ENCODE results near the gene CREM. TPM values are rescaled to one million over a fixed set of nuclear protein-coding genes. Genes with fewer than 3 reads are reported as not detected.
"Not testable (repeated sequence)": the region's sequence is repeated elsewhere in the genome, so short reads cannot be mapped to it uniquely, and the experiment has no call there.

The CREM gene
- total RNA-seq: 10 to 100 TPM in 5 of 6 donors, 1 to 10 TPM in 1; 5.4 to 35.7 (median 23.1) TPM

DNA sequence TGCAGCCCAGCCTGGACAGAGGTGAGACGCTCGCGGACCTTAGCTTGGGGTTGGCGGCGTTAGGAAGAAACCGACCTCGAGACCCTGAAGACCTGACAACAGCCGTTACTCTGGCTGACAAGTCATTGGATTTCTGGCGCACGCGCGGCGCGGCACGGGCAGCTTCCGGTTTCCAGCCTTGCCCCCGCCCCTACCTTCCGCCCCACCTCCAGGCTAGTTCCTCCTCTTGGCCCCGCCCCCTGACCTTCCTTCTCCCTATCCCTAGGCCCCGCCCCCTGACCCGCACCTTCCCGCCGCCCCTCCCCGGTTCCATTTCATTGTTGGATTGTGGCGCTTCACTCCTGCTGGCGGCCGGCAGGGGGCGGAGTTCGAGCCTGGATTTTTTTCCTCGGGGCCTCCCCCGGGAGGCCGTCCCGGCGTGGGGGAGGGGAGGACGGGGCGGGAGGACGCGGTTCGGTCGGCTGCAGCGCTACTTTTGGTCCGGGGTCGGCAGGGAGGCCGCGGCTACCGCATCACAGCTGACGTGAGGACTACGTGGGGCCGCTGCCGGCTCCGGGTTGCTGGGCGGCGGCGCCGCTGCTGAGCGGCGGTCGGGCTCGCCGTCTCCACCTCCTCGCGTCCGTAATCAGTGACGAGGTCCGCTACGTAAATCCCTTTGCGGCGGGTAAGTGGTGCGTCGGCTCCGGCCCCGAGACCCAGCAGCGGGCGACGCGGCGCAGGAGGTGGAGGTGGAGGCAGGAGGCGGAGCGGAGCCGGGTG, at the start of gene CREM:
Gene CREM, plus strand, starts transcription at position 317 of the 759 bp plus-strand sequence. CDS start 10,990 bp downstream, outside the sequence.
- DNase-seq (peak; percentile 99 to 100), ATAC-seq (ENCODE audit: low FRiP score in 2 of 2) (peak; percentile 97 to 99)
- Histone ChIP-seq H3K4me1 (peaks cover 12 to 38% (median 22%) of the 10 kb centered on the region in 4 donors), H3K27ac (peak within 1 kb of the TSS; percentile 99 to 100 (median 100)), H3K36me3 (no peaks in the 10 kb centered on the region), H3K4me3 (peak within 1 kb of the TSS; percentile 63 to 75 (median 73)), H3K9me3 (no peaks in the 10 kb centered on the region), H3K27me3 (no peaks in the 10 kb centered on the region)
- WGBS, 2 donors: 0 to 1% methylated on average over 28 to 40 of the region's 80 CpGs
- TF ChIP-seq, protein P1, sequence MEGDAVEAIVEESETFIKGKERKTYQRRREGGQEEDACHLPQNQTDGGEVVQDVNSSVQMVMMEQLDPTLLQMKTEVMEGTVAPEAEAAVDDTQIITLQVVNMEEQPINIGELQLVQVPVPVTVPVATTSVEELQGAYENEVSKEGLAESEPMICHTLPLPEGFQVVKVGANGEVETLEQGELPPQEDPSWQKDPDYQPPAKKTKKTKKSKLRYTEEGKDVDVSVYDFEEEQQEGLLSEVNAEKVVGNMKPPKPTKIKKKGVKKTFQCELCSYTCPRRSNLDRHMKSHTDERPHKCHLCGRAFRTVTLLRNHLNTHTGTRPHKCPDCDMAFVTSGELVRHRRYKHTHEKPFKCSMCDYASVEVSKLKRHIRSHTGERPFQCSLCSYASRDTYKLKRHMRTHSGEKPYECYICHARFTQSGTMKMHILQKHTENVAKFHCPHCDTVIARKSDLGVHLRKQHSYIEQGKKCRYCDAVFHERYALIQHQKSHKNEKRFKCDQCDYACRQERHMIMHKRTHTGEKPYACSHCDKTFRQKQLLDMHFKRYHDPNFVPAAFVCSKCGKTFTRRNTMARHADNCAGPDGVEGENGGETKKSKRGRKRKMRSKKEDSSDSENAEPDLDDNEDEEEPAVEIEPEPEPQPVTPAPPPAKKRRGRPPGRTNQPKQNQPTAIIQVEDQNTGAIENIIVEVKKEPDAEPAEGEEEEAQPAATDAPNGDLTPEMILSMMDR (IDR thresholded peaks at IDR 0.05): peak; percentile 93 to 97 (median 94)
- TF ChIP-seq POLR2A (IDR thresholded peaks at IDR 0.05): peak in 3 of 4 donors; percentile 96 to 100 (median 98)
- TF ChIP-seq POLR2AphosphoS5 (IDR thresholded peaks at IDR 0.05): peak; percentile 98 to 100
- peak in 3 of 4 donors; percentile 49 to 89 (median 76) for TF ChIP-seq EP300 (IDR thresholded peaks at IDR 0.05)

DNA sequence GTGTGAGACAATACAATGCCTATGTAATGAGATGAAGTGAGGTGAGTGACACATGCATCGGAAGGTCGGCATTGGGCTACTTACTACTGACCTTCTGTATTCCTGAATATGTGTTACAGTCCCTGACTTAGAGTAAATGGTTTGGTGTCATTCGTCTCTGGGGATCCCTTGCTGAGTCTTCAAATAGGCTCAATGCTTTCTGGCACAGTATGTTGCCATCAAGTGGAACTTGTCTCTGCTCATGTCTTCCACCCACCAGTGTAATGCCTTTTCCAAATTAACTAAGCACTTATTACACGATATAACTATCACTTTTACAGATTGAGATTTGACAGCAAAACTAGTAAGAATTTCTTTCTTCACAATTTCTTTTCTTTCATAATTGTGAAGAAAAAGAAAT, 47.4 kb upstream of the CREM start:
- no peaks in the 10 kb centered on the region for H3K9me3 ChIP-seq
- no peak for ATAC-seq (ENCODE audit: low FRiP score in 2 of 2)
- no peaks in the 10 kb centered on the region for H3K27me3 ChIP-seq
- H3K4me1 ChIP-seq: no peaks in the 10 kb centered on the region
- peaks cover 0 to 11% (median 0%) of the 10 kb centered on the region in 4 donors for H3K36me3 ChIP-seq
- no peak for DNase-seq
- 90 to 97% methylated on average over 4 of the region's 4 CpGs for whole genome bisulfite sequencing, 2 donors
- TF ChIP-seq POLR2AphosphoS5 (IDR thresholded peaks at IDR 0.05) (no peak), EP300 (IDR thresholded peaks at IDR 0.05) (no peak)
- no peak overlapping the region for H3K27ac ChIP-seq
- H3K4me3 ChIP-seq: no peak overlapping the region

DNA sequence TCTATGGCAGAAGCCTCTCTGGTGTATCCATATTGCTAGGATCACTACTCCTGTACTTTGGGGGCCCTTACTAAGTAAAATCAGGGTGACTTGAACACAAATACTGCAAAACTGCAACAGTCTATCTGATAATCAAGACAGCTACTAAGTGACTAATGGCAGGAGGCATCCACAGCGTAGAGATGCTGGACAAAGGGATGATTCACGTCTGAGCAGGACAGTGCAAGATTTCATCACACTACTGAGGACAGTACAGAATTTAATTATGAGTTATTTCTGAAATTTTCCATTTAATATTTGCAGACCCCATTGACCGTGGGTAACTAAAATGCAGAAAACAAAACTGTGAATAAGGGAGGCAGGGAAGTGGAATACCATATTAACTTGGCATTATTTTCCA, 46.9 kb upstream of the CREM start:
- no peaks in the 10 kb centered on the region for H3K27me3 ChIP-seq
- H3K9me3 ChIP-seq: no peaks in the 10 kb centered on the region
- no peak for DNase-seq
- WGBS, 2 donors: 86 to 90% methylated on average over 3 of the region's 3 CpGs
- H3K27ac ChIP-seq: no peak overlapping the region
- peaks cover 0 to 11% (median 0%) of the 10 kb centered on the region in 4 donors for H3K36me3 ChIP-seq
- no peaks in the 10 kb centered on the region for H3K4me1 ChIP-seq
- H3K4me3 ChIP-seq: no peak overlapping the region
- peak in 1 of 2 donors; percentile 80 for ATAC-seq (ENCODE audit: low FRiP score in 2 of 2)
- TF ChIP-seq POLR2AphosphoS5 (IDR thresholded peaks at IDR 0.05) (no peak), POLR2A (IDR thresholded peaks at IDR 0.05) (no peak), EP300 (IDR thresholded peaks at IDR 0.05) (no peak)
- TF ChIP-seq, protein P1 (IDR thresholded peaks at IDR 0.05): no peak

DNA sequence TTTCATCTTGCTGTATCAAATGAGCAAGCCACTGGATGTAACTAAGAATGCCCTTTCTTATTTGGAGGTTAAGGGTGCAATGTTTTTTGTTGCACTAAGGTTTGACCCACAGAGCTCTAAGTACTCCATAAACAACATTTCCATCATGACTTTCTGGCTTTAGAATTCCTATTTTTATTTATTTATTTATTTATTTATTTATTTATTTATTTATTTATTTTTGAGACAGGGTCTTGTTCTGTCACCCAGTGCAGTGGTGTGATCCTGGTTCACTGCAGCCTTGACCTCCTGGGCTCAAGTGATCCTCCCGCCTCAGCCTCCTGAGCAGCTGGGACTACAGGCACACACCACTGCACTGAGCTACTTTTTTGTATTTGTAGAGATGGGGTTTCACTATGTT, 46.4 kb upstream of the CREM start:
- not testable (repeated sequence) for H3K9me3 ChIP-seq; H3K4me3 ChIP-seq; H3K27me3 ChIP-seq; H3K4me1 ChIP-seq; DNase-seq; H3K27ac ChIP-seq; ATAC-seq (ENCODE audit: low FRiP score in 2 of 2)
- WGBS, 2 donors: 100% methylated on average over 1 of the region's 1 CpG
- H3K36me3 ChIP-seq: peaks cover 0 to 11% (median 0%) of the 10 kb centered on the region in 4 donors

DNA sequence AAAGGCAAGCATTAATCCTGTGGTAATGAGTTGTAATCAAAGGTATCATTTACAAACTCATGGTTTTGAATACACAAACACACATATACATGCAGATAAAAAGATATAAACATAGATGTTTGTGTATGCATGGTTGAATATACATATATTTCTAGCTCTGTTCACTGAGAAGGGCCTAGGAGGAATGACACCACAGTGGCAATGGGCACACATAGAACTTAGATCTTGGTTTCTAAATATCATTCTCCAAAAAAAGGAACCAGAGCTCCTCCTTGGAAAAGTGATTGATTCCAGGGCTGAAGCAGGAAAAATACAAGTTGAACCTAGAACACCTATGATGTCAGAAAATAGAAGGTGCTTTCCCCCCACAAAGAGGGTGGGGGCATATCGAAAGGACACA, 43.4 kb upstream of the CREM start:
- WGBS, 2 donors: 98 to 100% methylated on average over 1 of the region's 1 CpG
- DNase-seq: no peak

More for the DNA sequence above, 43.4 kb upstream of the CREM start:
- TF ChIP-seq, protein P1 (IDR thresholded peaks at IDR 0.05): no peak
- TF ChIP-seq POLR2AphosphoS5 (IDR thresholded peaks at IDR 0.05) (no peak), POLR2A (IDR thresholded peaks at IDR 0.05) (no peak), EP300 (IDR thresholded peaks at IDR 0.05) (no peak)
- Histone ChIP-seq H3K27me3 (no peaks in the 10 kb centered on the region), H3K4me3 (no peak overlapping the region), H3K36me3 (no peaks in the 10 kb centered on the region), H3K4me1 (peaks cover 7 to 20% (median 16%) of the 10 kb centered on the region in 4 donors), H3K9me3 (no peaks in the 10 kb centered on the region), H3K27ac (no peak overlapping the region)
- ATAC-seq (ENCODE audit: low FRiP score in 2 of 2): no peak
